Nephron (organoid): ENCODE data around the gene CISH.
A peak's percentile ranks its signal among the peaks of the same experiment; 100 is the strongest.

Experiments
- H3K27ac Mint-ChIP-seq, 3 experiments: 2 replicates each; pipeline ENCODE4 v1.8.0; 2020; ENCODE audit warnings: mixed read lengths in 3 of 3, mild to moderate bottlenecking in 2 of 3, moderate library complexity in 1 of 3
- H3K27me3 Mint-ChIP-seq: 2 replicates; pipeline ENCODE4 v1.8.0; 2021; ENCODE audit warnings: low read depth, mild to moderate bottlenecking, moderate library complexity, mixed read lengths
- H3K36me3 Mint-ChIP-seq: 2 replicates; pipeline ENCODE4 v1.8.0; 2020; ENCODE audit warnings: low read depth, mixed read lengths
- H3K4me1 Mint-ChIP-seq: 2 replicates; pipeline ENCODE4 v1.8.0; 2020; ENCODE audit warnings: mixed read lengths
- H3K4me3 Mint-ChIP-seq, 3 experiments: 2 replicates each; pipeline ENCODE4 v1.8.0; 2020; ENCODE audit warnings: mild to moderate bottlenecking in 3 of 3, mixed read lengths in 3 of 3, moderate library complexity in 2 of 3
- H3K9me3 Mint-ChIP-seq: 2 replicates; pipeline ENCODE4 v1.8.0; 2020; ENCODE audit warnings: mixed read lengths
- CTCF ChIP-seq, 3 experiments: fragments of 200-600 bp; sonication (generic); IDR thresholded peaks; one replicate each; pipeline ENCODE4 v1.5.0; 2021; ENCODE audit warnings: antibody characterized with exemption in 3 of 3; ENCODE audit not compliant: unreplicated experiment in 3 of 3

CISH gene

GRCh38 chr3:50562861-50563260 lies 48.7 kb downstream of the CISH start:
- H3K36me3 Mint-ChIP-seq = no peaks in the 10 kb centered on the region
- peaks cover 17% of the 10 kb centered on the region for H3K4me1 Mint-ChIP-seq
- no peak overlapping the region for H3K27ac Mint-ChIP-seq
- no peak for TF ChIP-seq CTCF (IDR thresholded peaks at IDR 0.05; ENCODE audit: unreplicated experiment in 3 of 3)
- no peaks in the 10 kb centered on the region for H3K9me3 Mint-ChIP-seq
- no peak overlapping the region for H3K4me3 Mint-ChIP-seq
- H3K27me3 Mint-ChIP-seq = no peaks in the 10 kb centered on the region

- Mint-ChIP-seq H3K9me3 (no peaks in the 10 kb centered on the region), H3K36me3 (no peaks in the 10 kb centered on the region), H3K27me3 (no peaks in the 10 kb centered on the region), H3K27ac (no peak overlapping the region), H3K4me3 (no peak overlapping the region), H3K4me1 (peaks cover 16% of the 10 kb centered on the region)
- TF ChIP-seq CTCF (IDR thresholded peaks at IDR 0.05; ENCODE audit: unreplicated experiment in 3 of 3) = no peak
Measured at GRCh38 chr3:50559702-50560101, 51.9 kb downstream of the CISH start.

GRCh38 chr3:50557915-50558314 lies 53.7 kb downstream of the CISH start:
- no peak for TF ChIP-seq CTCF (IDR thresholded peaks at IDR 0.05; ENCODE audit: unreplicated experiment in 3 of 3)
- H3K4me3 Mint-ChIP-seq = no peak overlapping the region
- H3K27me3 Mint-ChIP-seq = no peaks in the 10 kb centered on the region
- no peaks in the 10 kb centered on the region for H3K36me3 Mint-ChIP-seq
- peak overlapping the region in 2 of 3 experiments; percentile 46 to 73 for H3K27ac Mint-ChIP-seq
- peaks cover 16% of the 10 kb centered on the region for H3K4me1 Mint-ChIP-seq
- H3K9me3 Mint-ChIP-seq = no peaks in the 10 kb centered on the region

GRCh38 chr3:50557106-50557505 lies 54.5 kb downstream of the CISH start:
- no peaks in the 10 kb centered on the region for H3K9me3 Mint-ChIP-seq
- no peaks in the 10 kb centered on the region for H3K36me3 Mint-ChIP-seq
- no peaks in the 10 kb centered on the region for H3K27me3 Mint-ChIP-seq
- H3K4me1 Mint-ChIP-seq = peaks cover 16% of the 10 kb centered on the region
- no peak overlapping the region for H3K4me3 Mint-ChIP-seq
- no peak for TF ChIP-seq CTCF (IDR thresholded peaks at IDR 0.05; ENCODE audit: unreplicated experiment in 3 of 3)
- no peak overlapping the region for H3K27ac Mint-ChIP-seq
